Measurements from ENCODE around the gene NFIX. TPM values are rescaled to one million over a fixed set of nuclear protein-coding genes. Genes with fewer than 3 reads are reported as not detected.

NFIX gene
- total RNA-seq, 1 experiment from 2014 or later: 22.5 TPM

DNA sequence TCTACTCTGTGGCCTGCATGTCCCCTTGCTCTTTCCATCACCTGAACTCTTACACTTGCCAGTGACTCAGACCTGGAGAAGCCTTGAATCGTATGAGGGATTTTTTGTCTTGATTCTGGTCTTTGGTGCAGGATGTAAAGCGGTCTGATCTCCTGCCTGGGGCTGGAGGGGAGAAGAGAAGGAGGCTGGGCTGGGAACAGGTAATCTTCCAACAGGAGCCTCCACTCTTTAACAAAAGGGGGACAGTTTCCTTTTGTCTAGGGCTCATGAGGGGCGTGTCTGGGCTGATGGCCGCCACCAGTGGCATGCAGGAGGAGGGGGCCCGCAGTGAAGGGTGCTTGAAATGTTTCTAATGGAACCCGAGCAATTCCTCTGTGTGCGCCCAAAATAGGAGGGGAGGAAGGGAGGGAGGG, 24.7 kb downstream of the NFIX start:
- no peak for DNase-seq (ENCODE audit: low read depth)

DNA sequence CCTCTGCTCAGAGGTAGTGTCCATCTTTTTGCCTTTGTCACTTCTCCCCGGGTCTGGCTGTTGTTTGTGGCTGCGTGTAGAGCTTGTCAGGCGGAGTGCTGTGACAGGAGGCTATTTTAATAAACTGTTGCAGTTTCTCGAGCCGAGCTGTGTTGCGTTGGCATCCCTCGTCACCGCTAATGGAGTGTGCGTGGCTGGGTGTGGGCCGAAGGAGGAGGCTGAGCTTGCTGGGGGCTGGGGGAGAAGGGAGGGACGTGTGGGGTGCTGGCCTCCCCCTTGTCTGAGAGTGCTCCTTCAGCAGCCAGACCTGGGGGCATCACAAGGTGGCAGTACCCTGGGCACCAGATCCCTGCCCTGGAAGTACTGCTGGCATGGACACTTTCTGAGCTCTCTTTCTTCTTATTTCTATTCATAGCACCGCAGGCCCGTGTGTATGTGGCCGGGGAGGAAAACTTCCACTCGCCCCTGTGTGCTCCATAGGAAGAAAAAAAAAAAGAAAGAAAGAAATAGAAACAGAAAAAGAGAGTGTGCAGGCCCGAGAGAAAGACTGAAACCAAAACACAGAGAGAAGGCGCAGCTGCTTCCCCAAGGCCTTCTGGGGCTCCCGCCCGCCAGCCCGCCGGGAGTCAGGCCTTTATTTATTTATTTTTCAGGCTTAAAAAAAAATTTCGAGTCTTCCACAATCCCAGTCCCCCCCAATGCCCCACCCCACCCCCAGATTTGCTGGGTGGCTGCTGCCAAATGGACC, 27.0 kb downstream of the NFIX start:
- peak; percentile 42 for DNase-seq (ENCODE audit: low read depth)

DNA sequence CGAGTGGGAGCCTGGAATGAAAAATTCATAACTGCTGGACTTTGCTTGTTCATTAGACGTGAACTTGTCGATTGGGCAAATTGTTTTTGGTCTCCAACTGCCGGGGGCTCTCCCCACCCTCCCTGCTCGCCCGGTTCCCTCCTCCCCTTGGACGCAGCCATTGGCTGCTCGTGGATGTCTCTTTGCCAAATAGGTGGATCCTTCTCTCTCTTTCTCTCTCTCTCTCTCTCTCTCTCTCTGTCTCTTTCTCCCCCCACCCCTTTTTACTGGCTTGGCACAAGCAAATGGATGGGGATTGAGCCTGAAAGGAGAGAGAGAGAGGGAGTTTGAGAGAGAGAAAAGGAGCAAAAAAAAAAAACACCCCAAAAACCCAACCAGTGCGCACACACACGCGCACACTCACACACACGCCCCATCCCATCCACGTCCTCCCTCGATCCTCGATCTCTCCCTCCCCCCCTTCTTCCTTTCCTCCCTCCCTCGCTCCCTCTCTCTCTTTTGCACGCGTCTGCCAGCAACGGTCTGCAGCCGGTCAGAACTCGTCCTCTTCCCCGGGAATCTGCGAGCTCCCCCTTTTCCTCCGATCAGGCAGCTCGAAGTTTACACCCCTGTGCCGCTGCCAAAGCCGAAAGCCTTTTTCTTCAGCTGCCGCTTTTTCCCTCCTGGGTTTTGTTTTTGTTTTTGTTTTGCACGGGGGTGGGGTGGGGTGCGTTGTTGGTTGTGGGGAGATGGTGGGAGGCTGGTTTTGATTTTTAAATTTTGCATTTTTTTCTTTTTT, 27.8 kb downstream of the NFIX start:
- peak; percentile 96 for DNase-seq (ENCODE audit: low read depth)

DNA sequence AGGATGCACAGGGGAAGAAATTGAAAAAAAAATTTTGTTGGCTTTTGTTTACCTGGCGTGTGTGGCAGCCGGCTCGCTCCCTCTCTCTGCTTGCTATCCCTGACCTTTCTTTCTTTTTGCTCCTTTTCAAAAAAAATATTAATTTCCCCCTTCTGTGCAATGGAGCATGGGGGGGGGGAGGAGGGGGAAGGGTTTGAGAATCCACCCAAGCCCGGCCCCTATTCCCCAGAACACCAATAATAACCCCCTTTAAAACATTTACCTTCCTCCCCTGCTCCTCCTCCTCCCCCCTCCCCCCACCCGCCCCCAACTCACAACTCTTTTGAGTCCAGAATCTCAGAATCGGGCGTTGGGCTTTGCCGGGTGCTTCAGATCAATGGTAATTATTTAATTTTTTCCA, 28.4 kb downstream of the NFIX start:
- no peak for DNase-seq (ENCODE audit: low read depth)

DNA sequence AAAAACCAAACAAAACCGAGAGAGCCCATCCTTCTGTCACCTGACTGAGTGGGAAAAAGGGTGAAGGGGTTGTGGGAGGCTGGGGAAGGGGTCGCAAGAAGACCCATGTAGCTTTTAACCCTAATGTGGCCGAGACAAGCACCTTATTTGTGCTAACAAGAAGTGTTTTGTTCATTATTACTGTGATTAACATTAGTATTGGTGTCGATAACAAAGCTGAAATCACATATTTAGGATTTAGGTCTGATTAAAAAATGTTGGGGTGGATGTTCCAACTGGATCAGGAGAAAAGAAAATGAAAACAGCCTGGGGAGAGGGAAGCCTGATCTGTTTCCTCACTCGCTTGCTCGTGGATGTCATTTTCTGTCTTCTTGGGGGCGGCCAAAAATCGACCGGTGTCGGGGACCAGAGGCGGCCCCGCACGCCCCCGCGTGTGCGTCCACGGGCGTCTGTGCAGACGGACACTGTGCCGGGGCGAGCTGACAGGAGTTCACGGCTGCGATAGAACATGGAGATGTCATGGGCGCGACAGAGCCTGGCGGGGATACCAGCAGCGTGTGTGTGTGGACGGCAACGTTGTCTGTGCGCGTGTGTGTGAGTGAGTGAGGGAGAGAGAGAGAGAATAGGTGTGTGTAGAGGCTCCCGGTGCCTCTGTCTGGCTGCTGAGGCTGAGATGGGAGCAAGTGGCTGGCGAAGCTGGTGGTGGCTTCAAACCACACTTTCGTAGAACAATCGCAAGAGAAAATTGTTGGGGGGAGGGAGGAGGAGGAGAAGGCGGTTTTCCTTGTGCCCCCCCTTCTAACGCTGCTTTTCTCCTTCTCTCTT, 29.1 kb downstream of the NFIX start:
- no peak for DNase-seq (ENCODE audit: low read depth)

DNA sequence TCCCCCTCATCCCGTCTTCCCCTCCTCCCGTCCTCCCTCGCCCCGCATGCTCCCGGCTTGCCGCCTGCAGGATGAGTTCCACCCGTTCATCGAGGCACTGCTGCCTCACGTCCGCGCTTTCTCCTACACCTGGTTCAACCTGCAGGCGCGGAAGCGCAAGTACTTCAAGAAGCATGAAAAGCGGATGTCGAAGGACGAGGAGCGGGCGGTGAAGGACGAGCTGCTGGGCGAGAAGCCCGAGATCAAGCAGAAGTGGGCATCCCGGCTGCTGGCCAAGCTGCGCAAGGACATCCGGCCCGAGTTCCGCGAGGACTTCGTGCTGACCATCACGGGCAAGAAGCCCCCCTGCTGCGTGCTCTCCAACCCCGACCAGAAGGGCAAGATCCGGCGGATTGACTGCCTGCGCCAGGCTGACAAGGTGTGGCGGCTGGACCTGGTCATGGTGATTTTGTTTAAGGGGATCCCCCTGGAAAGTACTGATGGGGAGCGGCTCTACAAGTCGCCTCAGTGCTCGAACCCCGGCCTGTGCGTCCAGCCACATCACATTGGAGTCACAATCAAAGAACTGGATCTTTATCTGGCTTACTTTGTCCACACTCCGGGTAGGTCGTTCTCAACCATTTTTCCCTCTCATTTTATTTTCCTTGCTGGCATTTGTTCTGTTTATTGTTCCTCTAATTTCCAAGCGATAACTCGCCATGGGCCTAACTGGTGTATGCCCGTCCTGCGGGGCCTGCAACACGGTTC, 29.8 kb downstream of the NFIX start:
- no peak for DNase-seq (ENCODE audit: low read depth)

DNA sequence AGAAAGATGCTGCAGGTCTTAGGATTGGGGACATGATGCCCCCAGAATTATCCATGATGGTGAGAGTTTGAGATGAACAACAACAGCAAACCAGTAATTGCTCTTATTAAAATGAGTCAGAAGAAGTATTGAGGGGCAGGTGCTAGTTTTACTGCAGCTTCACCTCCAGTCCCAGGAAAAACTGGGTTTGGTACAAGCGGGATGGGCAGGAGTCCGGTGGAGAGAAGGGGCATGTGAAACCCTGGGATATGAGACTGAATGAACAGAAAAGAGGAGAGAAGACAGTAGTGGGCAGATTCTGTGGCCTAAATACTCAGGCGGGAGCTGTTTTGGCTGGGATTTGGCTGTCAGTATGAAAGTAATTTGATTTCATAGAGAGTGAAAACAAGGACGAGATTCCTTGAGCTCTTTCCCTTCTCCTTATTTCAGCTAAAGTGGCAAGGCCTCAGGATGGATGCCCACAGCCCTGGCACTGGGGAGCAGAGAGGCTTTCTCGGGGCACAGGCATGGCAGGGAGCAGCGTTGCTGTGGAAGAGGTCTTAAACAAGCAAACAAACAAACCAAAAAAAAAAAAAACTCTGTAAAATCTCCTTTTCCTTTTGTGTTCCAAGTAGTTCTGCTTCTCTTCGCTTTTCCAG, 30.7 kb downstream of the NFIX start:
- no peak for DNase-seq (ENCODE audit: low read depth)

DNA sequence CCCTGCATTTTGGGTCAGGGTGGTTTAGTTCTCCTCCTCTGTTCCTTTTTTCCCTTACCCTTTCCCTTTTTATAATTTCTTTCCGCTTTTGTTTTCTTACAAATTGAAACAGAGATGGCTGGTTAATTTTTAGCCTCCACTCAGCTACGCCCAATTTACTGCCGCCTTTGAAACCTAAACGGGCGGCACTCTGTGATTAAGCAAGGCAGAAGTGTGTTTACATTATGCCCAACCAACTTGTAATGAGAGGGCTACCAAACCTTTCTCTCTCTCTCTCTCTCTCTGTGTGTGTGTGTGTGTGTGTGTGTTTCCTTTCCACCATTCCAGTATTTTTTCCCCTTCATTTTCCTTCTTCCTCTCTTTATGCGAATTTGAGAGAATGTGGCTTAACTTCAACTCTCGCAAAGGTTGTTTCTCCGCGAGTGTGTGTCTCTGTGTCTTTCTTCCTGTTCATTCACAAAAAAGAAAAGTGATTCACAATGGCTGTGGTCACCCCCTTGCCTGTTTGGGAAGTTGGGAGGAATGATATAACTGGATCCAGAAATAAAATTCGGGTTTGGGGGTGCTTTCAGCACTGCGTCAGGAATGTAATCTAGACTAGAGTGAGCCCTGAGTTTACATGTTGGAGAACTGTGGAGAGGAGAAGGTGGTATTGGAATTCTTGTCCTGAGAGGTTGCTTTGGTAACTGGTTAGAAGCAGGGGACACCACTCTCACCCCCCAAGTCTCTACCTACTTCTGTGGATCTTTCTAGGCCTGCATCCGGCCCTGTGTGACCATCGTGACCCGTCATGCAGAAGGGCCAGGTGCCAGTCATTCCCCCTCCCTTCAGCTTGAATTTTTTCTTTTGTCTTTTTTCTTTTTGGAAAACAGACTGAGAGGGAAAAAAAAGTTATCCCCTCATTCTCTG, 31.4 kb downstream of the NFIX start:
- peak; percentile 67 for DNase-seq (ENCODE audit: low read depth)

DNA sequence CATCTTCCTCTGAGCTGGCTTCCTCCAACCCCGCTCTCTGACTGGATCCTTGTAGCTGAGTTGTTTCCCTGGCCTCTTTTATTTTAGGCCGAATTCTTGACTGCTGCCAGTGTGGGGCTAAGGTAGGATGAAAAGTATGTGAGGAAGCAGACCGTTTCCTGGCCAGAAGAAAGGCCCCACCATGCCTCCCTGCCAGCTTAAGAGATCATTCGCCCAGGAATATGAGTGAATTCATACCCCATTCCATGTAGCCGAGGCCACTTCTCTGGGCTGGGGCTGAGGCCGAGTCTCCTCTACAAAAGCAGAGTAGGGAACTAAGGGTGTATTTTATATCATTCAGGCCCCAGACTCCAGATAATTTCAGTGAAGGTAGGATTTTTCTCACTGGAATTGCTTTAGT, 32.3 kb downstream of the NFIX start:
- DNase-seq (ENCODE audit: low read depth): no peak

DNA sequence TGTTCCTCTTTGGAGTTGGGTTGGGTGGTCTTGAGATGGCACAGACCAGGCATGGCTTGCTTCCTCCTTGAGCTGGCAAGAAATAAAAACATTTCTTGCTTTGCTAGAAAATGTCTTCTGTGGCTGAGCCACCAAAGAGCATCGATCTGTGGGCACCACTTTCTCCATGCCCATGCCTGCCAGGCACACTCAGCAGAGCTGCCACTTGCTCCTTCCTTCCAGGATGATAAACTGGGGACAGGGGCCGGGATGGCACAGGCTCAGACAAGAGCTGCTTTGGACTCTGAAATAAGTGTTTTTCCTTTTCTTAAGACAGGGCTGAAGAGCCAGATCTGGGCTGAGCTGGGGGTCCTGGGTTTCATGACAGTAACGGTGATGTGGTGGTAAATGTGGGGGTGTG, 32.8 kb downstream of the NFIX start:
- DNase-seq (ENCODE audit: low read depth): no peak

DNA sequence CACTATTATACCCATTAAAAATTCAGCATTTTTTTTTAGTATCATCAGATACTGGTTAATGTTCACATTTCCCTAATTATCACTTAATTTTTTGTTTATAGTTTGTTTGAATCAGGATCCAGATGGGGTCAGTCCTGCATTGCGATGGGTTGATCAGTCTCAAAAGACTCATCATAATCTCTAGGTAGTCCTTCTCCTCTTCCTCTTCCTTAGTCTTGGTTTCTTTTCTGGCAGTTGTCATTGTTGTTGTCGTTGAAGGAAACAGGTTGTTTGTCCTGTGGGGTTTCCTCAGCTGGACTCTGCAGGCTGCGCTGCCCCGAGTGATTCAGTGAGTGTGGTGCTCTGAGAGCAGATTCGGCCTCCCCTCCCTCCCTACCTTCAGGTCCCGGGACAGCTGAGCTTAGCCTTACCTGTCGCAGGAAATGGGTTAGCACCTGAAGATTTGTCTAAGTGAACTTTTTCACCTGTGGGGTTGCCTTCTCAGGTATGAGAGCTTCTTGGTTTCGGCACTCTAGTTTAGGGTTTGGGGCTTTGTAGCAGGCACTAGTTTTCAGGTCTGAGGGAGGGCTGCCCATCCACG, 34.1 kb downstream of the NFIX start:
- DNase-seq (ENCODE audit: low read depth): no peak

DNA sequence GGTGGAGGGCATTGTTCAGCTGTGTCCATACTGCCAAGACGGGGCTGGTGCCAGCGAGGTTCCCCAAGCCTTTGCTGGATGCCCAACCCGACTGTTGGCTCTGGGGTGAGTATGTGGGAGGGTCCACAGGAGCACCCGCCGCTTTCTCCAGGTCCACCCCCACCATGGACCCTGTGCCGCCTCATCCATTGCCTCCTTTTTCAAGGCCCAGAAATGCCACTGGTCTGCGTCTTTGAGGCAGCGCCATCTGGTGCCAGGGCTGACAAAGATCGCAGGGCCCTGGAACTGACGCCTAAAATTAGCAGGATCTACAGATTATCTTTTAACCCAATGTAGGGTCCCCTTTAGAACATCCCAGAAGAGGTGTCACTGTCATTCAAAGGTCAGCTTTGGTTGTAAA, 34.6 kb downstream of the NFIX start:
- no peak for DNase-seq (ENCODE audit: low read depth)

DNA sequence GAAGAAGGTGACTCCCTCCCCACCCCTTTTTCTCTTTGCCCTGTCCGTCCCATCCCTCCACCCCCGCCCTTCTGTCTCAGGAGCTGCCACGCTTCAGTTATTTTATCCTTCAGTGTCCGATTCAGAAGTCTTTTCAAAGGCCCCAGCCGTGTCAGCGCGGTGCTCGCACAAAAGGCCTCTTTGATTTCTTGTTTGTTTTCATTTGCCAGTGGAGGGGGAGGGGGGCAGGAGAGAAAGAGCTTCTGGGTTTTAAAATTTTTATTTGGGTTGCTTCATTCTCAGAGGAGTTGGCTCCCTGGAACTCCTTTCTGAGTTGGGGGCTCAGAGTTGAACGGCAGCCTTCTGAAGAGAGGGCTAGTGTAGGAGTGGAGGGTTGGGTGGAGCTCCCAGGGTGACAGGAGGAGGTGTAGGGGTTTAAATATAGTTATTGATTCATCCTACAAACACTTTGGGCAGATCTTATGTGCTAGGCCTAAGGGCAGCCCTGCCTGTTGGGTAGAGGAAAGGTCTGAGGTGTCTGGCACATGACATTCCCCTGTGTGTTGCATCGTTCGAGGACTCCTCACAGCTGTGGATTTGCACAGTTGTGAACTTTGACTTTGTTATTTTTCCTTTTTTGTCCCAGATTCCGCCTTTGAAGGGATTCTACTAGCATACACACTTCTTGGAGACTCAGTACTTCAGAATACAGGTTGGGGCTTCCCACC, 36.8 kb downstream of the NFIX start:
- peak; percentile 63 for DNase-seq (ENCODE audit: low read depth)

DNA sequence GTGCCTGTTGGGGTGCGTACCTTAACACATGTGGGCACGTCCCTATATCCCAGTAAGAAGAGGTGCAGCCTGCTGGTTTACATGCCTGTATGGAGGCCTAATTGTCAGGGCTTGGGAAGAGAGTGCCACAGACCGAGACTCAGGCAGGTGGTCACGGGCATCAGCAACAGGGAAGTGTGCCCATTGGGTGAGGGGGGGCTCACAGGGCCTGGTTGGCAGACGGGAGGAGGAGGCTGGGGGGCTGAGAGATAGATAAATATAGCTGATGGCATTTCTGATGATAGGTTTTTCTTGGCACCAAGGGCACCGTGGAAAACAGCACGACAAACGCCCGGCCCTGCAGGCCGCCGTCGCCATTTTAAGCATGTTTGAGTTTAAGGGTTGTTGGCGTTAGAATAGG, 37.6 kb downstream of the NFIX start:
- no peak for DNase-seq (ENCODE audit: low read depth)

DNA sequence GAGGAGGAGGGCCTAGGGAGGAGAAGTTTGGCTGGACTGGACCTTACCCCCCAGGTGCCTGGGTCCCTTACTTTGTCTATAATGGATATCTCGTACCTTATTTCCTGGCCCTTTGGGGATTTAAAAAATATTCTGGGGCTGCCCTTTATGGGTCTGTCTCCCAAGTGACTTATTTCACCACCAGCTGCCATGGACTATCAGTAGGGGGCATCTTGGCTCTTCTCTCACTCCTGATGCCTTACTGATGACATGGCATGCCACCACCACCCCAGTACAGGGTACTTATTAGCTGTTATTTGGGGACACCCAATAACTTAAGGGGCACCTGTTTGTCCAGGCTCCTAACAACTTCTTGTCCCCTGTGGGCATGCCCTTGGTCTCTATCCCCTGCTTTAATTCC, 38.0 kb downstream of the NFIX start:
- DNase-seq (ENCODE audit: low read depth): peak; percentile 38

DNA sequence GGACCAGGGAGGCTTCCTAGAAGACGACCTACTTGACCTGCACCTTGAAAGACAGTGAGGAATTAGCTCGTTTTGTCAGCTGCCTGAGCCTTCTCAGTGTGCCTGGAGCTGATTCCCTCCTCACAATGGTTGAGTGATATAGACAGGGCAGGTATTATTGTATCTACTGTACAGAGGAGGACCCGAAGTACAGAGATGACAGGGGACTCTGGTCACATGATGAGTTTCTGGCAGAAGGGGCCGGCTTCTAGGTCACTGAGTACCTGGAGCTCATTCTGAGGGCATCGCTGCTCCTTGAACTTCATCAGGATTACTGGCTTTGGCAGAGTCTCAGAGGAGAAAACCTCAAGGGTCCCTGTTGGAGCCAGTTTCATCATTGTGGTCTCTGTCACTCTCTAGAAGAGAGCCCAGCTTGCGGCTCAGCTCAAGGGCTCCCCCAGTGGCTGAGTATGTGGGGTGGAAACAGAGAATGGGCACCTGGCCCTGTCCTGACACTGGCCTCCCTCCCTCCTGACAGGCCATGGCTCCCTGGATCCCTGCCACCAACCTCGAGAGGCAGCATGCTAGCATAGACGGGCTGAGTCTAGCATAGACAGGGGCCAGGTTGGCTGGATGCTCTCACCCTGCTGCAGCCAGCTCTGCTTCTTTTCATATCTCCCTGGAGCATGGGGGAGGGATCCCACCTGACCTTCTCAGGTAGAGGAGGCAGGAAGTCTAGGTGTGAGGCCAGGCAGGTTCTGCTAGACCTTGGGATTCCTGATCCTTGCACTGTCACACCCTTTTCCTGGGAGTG, 38.7 kb downstream of the NFIX start:
- peak; percentile 56 for DNase-seq (ENCODE audit: low read depth)

DNA sequence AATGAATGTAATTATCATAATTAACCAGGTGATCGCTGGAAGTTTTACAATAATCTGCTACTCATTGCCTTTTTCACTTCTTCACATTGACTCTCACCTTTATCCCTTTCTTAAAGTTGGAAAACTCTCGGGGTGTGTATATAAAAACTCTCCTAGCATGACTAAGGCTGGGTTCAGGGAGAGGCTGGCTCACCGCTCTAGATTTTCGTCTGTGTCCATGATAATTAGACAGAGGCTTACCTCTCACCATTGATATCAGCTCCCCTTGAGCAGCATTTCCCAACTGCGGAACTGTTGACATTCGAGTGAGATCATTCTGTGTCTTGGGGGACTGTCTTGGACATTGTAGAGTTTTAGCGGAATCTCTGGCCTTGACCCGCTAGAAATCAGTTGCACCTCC, 39.4 kb downstream of the NFIX start:
- no peak for DNase-seq (ENCODE audit: low read depth)

DNA sequence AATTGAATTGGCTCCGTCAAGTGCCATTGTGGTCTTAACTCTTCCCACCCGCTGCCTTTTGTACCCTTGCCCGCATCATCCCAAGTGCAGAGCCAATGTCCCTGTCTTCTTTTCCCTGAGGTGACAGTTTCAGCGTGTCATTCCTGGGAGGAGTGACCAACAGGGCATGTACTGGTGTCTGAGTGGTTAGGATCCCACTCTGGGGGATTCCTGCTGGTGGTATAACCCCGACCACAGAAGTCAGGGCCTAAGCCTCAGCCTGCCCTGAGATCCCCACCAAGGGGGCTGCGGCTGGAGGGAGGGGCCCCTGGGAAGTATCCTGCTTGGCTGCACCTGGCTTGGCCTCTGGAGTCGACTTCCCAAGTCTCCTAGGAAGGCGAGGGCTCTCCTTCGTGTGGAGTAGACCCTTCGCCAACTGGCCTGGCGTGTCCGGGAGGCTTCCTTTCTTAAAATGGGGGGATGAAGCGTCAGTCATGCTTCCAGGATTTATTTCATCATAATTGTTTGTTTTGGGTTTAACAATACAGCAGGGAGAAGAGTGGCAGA, 40.6 kb downstream of the NFIX start:
- no peak for DNase-seq (ENCODE audit: low read depth)
